IPS DF 4.7 (cell line): Measurements from ENCODE around the gene STX19.
"Not testable (repeated sequence)": the region's sequence is repeated elsewhere in the genome, so short reads cannot be mapped to it uniquely, and the experiment has no call there.

Experiments used
- DNase-seq: peaks from one replicate; pipeline ENCODE4 v3.0.0-alpha.2; 2013; ENCODE audit warnings: low spot score; ENCODE audit errors: extremely low read depth

The STX19 gene

GRCh38 chr3:93979850-93980676, 48.3 kb downstream of the STX19 start, which contains the start of gene ARL13B:
ARL13B (plus strand) TSS chr3:93980155; CDS start chr3:93980424, 269 bp downstream.
- DNase-seq: peak; percentile 90

GRCh38 chr3:93973131-93974126, 55.0 kb downstream of the STX19 start, which contains the start of gene PROS1:
PROS1 (minus strand) TSS chr3:93973896; CDS start chr3:93973749, 147 bp downstream.
- peak; percentile 30 for DNase-seq

DNA sequence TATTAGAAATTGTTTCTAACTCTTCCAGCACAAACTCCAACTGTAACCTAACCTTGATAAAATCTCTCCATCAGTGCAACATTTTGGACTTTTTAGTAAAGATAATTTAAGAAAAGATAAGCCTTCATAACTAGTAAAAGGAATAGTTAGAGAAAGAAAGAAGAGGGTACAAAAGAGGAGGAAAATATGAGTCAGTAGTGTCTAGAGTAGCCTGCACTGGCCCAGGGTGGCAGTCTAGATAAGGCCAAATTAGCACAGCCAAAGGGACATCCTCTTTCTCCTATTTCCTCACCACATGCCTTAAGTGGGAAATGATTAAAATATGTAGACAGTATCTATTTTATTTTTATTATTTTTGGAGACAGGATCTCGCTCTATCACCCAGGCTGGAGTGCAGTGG, 58.4 kb downstream of the STX19 start:
- no peak for DNase-seq

- no peak for DNase-seq
Measured at GRCh38 chr3:93969443-93969842, 59.0 kb downstream of the STX19 start.

DNA sequence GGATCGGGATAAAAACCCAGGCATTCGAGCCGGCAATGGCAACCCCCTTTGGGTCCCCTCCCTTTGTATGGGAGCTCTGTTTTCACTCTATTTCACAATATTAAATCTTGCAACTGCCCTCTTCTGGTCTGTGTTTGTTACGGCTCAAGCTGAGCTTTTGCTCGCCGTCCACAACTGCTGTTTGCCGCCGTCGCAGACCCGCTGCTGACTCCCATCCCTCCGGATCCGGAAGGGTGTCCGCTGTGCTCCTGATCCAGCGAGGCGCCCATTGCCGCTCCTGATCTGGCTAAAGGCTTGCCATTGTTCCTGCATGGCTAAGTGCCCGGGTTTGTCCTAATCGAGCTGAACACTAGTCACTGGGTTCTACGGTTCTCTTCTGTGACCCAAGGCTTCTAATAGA, 63.3 kb downstream of the STX19 start:
- DNase-seq: not testable (repeated sequence)
